NCI-H524 (cell line): Measurements from ENCODE around the gene HSBP1L1.

Source experiments
- DNase-seq, 2 experiments: peaks; one replicate each; lab custom pipeline; 2025; lab: John Stamatoyannopoulos, UW

HSBP1L1 gene

GRCh38 chr18:79945118-79946042 is 19.1 kb upstream of the HSBP1L1 start:
- DNase-seq: no peak

- no peak for DNase-seq
Observed at GRCh38 chr18:79947054-79947755, 17.2 kb upstream of the HSBP1L1 start.

- no peak for DNase-seq
Observed at GRCh38 chr18:79947881-79948610, 16.4 kb upstream of the HSBP1L1 start.

- DNase-seq: no peak
Observed at GRCh38 chr18:79948719-79949411, 15.6 kb upstream of the HSBP1L1 start.

- no peak for DNase-seq
Observed at GRCh38 chr18:79949697-79950487, 14.6 kb upstream of the HSBP1L1 start.

- DNase-seq: peak in 1 of 2 experiments; percentile 11
Observed at GRCh38 chr18:79950515-79951341, 13.7 kb upstream of the HSBP1L1 start.

- peak; percentile 45 to 74 for DNase-seq
Observed at GRCh38 chr18:79951545-79952455, 12.6 kb upstream of the HSBP1L1 start, which contains the start of gene SLC66A2. Gene SLC66A2 (minus strand): TSS chr18:79951653. CDS start chr18:79950926, 727 bp downstream.

GRCh38 chr18:79952456-79952995 is 11.9 kb upstream of the HSBP1L1 start:
- no peak for DNase-seq

- no peak for DNase-seq
Observed at GRCh38 chr18:79952996-79953559, 11.4 kb upstream of the HSBP1L1 start.

- no peak for DNase-seq
Observed at GRCh38 chr18:79953971-79954651, 10.3 kb upstream of the HSBP1L1 start.

GRCh38 chr18:79954791-79955190 is 9.7 kb upstream of the HSBP1L1 start:
- DNase-seq: no peak

GRCh38 chr18:79955302-79956075 is 9.0 kb upstream of the HSBP1L1 start:
- DNase-seq: no peak

GRCh38 chr18:79956276-79956675 is 8.2 kb upstream of the HSBP1L1 start:
- DNase-seq: no peak

- DNase-seq: no peak
Observed at GRCh38 chr18:79958981-79959380, 5.5 kb upstream of the HSBP1L1 start.

GRCh38 chr18:79960161-79960801 is 4.2 kb upstream of the HSBP1L1 start:
- DNase-seq: peak; percentile 47 to 84

GRCh38 chr18:79960921-79961526 is 3.4 kb upstream of the HSBP1L1 start:
- no peak for DNase-seq
